B cell (primary cell): ENCODE data around the gene SPEM3. TPM values are rescaled to one million over a fixed set of nuclear protein-coding genes. Genes with fewer than 3 reads are reported as not detected.

Source experiments
- ATAC-seq: fragments of 200-7000 bp; cut with Tn5 transposase; one replicate; pipeline ENCODE4 v1.10.0; 2021; ENCODE audit warnings: low read depth, mild to moderate bottlenecking, moderate number of reproducible peaks, moderate library complexity
- CTCF ChIA-PET: fragments of 350-600 bp; sonication (Branson Sonifier 250); formaldehyde crosslinking; loops from one replicate; lab custom pipeline; 2021; ENCODE audit warnings: antibody characterized with exemption, inconsistent platforms; lab: Charles Lee
- POLR2A ChIA-PET: fragments of 350-600 bp; sonication (Branson Sonifier 250); formaldehyde crosslinking; loops from one replicate; lab custom pipeline; 2021; ENCODE audit warnings: antibody characterized with exemption; lab: Charles Lee
- DNase-seq: peaks from one replicate; pipeline ENCODE4 v3.0.0; 2013
- H2AFZ ChIP-seq: 2 replicates; pipeline ENCODE4 v1.6.1; 2012; ENCODE audit warnings: mild to moderate bottlenecking, low read depth, low read length; ENCODE audit not compliant: insufficient read depth, poor library complexity, severe bottlenecking
- H3K27ac ChIP-seq, 2 donors: 1 replicate in 1 of 2; 2 replicates in 1 of 2; pipeline ENCODE4 v1.5.1; 2012 to 2013; ENCODE audit warnings: low read length in 2 of 2, mild to moderate bottlenecking in 2 of 2, moderate library complexity in 1 of 2
- H3K27me3 ChIP-seq, 4 experiments: fragments of 200-600 bp in 1 of 4; sonication (generic) in 1 of 4; replicated peaks in 1 of 4; 1 replicate in 2 of 4; 2 replicates in 2 of 4; pipeline versions ENCODE4 v1.6.1 to v1.7.0; 2013 to 2016; ENCODE audit warnings: low read length in 3 of 4, mild to moderate bottlenecking in 2 of 4, mixed read lengths in 1 of 4, moderate library complexity in 1 of 4; ENCODE audit not compliant: insufficient read depth in 4 of 4, control insufficient read depth in 3 of 4; ENCODE audit errors: control extremely low read depth in 1 of 4
- H3K36me3 ChIP-seq, 2 experiments: replicated peaks in 1 of 2; 1 replicate in 1 of 2; 2 replicates in 1 of 2; pipeline versions ENCODE4 v1.6.1 to v1.7.1; 2013; ENCODE audit warnings: low read length in 1 of 2; ENCODE audit not compliant: insufficient read depth in 2 of 2, control insufficient read depth in 1 of 2; ENCODE audit errors: control extremely low read depth in 1 of 2, extremely low read depth in 1 of 2
- H3K4me1 ChIP-seq, 2 donors: fragments of 200-600 bp in 1 of 2; sonication (generic) in 1 of 2; 1 replicate in 1 of 2; 2 replicates in 1 of 2; pipeline versions ENCODE4 v1.5.1 to v1.6.1; 2013 to 2017; ENCODE audit warnings: low read length in 2 of 2; ENCODE audit not compliant: control insufficient read depth in 2 of 2, insufficient read depth in 2 of 2
- H3K4me2 ChIP-seq: replicated peaks from 2 replicates; pipeline ENCODE3; 2012; ENCODE audit warnings: mild to moderate bottlenecking, low read depth, low read length; ENCODE audit not compliant: poor library complexity, severe bottlenecking
- H3K4me3 ChIP-seq, 5 experiments: fragments of 200-600 bp in 1 of 5; sonication (generic) in 1 of 5; 1 replicate in 3 of 5; 2 replicates in 2 of 5; pipeline versions ENCODE4 v1.5.1 to v1.7.0; 2011 to 2016; ENCODE audit warnings: low read length in 4 of 5, mild to moderate bottlenecking in 4 of 5, low read depth in 2 of 5, control low read depth in 1 of 5, moderate library complexity in 1 of 5; ENCODE audit not compliant: insufficient read depth in 1 of 5; ENCODE audit errors: control extremely low read depth in 1 of 5, extremely low read depth in 1 of 5
- H3K79me2 ChIP-seq: fragments of 200-600 bp; sonication (generic); one replicate; pipeline ENCODE4 v1.6.0; 2016; ENCODE audit warnings: low read length; ENCODE audit not compliant: control insufficient read depth, insufficient read depth
- H3K9ac ChIP-seq: fragments of 200-600 bp; sonication (generic); 2 replicates; pipeline ENCODE4 v1.6.1; 2017; ENCODE audit warnings: mild to moderate bottlenecking, low read length, moderate library complexity
- H3K9me3 ChIP-seq, 3 donors: one replicate each; pipeline versions ENCODE4 v1.6.1 to v1.7.1; 2013; ENCODE audit warnings: low read length in 2 of 3; ENCODE audit not compliant: control insufficient read depth in 2 of 3, insufficient read depth in 1 of 3; ENCODE audit errors: control extremely low read depth in 1 of 3
- H4K20me1 ChIP-seq: 2 replicates; pipeline ENCODE4 v1.6.0; 2012; ENCODE audit warnings: mild to moderate bottlenecking, low read length; ENCODE audit not compliant: insufficient read depth, control insufficient read depth, poor library complexity, severe bottlenecking
- H3K27ac Mint-ChIP-seq: one replicate; pipeline ENCODE4 v1.8.0; 2021; ENCODE audit warnings: mixed read lengths
- H3K27me3 Mint-ChIP-seq: one replicate; pipeline ENCODE4 v1.8.0; 2021; ENCODE audit warnings: mixed read lengths
- H3K4me1 Mint-ChIP-seq: one replicate; pipeline ENCODE4 v1.8.0; 2021; ENCODE audit warnings: mixed read lengths
- H3K4me3 Mint-ChIP-seq: one replicate; pipeline ENCODE4 v1.8.0; 2021; ENCODE audit warnings: mixed read lengths
- H3K9me3 Mint-ChIP-seq: one replicate; pipeline ENCODE4 v1.8.0; 2022; ENCODE audit warnings: mixed read lengths; ENCODE audit not compliant: insufficient read depth
- CTCF ChIP-seq: fragments of 200-600 bp; IDR thresholded peaks from one replicate; pipeline ENCODE4 v1.8.0; 2022; ENCODE audit warnings: antibody characterized with exemption, mild to moderate bottlenecking
- EZH2 ChIP-seq: IDR thresholded peaks from 2 replicates; pipeline ENCODE4 v1.6.1; 2012; ENCODE audit warnings: borderline replicate concordance, low read depth, mild to moderate bottlenecking, moderate library complexity, low read length; ENCODE audit not compliant: insufficient read depth, poor library complexity, severe bottlenecking
- WGBS: methylation state at CpG from one replicate; pipeline ENCODE4 v1.1.5; 2013; ENCODE audit warnings: missing lambda C conversion rate; ENCODE audit not compliant: insufficient coverage; 5-methylcytosine and 5-hydroxymethylcytosine counted together
- intact Hi-C: fragments of 100-400 bp; cut with micrococcal nuclease; formaldehyde crosslinking; loops from one replicate; pipeline ENCODE4 v1.10.0; 2022
- polyA plus RNA-seq: library from polyadenylated mRNA; depleted of rRNA; stranded (reverse); fragments of >200 nt; gene quantifications from 2 replicates; pipeline ENCODE4 v1.2.3, GENCODE V29; 2012
- total RNA-seq, 2 donors: library from RNA; stranded (reverse); fragments of 120-200 nt in 1 of 2; gene quantifications; 1 replicate in 1 of 2; 2 replicates in 1 of 2; pipeline versions ENCODE4 v1.2.3 to v1.2.4, GENCODE V29; 2013 to 2022

The SPEM3 gene
- total and polyA plus RNA-seq, 2 donors (not counting 1 experiment from before 2014, with no cell fraction given) = not detected

- 47% methylated on average over 31 of the region's 31 CpGs for WGBS
- no peak for ATAC-seq
- peaks cover 0 to 34% (median 0%) of the 10 kb centered on the region in 3 donors for H3K9me3 ChIP-seq
- H3K36me3 ChIP-seq = no peaks in the 10 kb centered on the region
- H4K20me1 ChIP-seq = peaks cover 49% of the 10 kb centered on the region
- Mint-ChIP-seq H3K27me3 (peaks cover 37% of the 10 kb centered on the region), H3K4me1 (peaks cover 48% of the 10 kb centered on the region), H3K9me3 (no peaks in the 10 kb centered on the region), H3K27ac (no peak overlapping the region), H3K4me3 (peak overlapping the region; percentile 84)
- H3K9ac ChIP-seq = no peak overlapping the region
- H3K27ac ChIP-seq = no peak overlapping the region
- H3K4me1 ChIP-seq = peaks cover 51 to 53% of the 10 kb centered on the region in 2 donors
- ChIA-PET CTCF (interaction anchor here (0.7 to 4.2 kb wide), 31 partner anchors 8 to 250 kb away, joined by 3 to 43 read pairs (median 6); partner anchors contain the start of genes CHRNB1, MPDU1, NEURL4 and POLR2A), POLR2A (interaction anchor here (0.8 to 3.2 kb wide), 6 partner anchors 44 to 250 kb away, joined by 3 to 27 read pairs (median 3); partner anchors contain the start of genes GPS2, POLR2A, SLC35G6 and TP53)
- intact Hi-C loops = loop anchor here (5.0 kb wide), 2 partner anchors 400 to 1950 kb away; partner anchors contain the start of genes DERL2, MIS12 and SLC16A13
- TF ChIP-seq EZH2 = no peak
- no peak for TF ChIP-seq CTCF
- no peak overlapping the region for H2AFZ ChIP-seq
- H3K27me3 ChIP-seq = peaks cover 0 to 45% (median 31%) of the 10 kb centered on the region in 4 experiments
- peaks cover 27% of the 10 kb centered on the region for H3K79me2 ChIP-seq
- peak overlapping the region in 2 of 5 experiments; percentile 7 to 23 for H3K4me3 ChIP-seq
- peak overlapping the region; percentile 93 for H3K4me2 ChIP-seq
- DNase-seq = no peak
Observed at GRCh38 chr17:7437369-7437863, 8.8 kb downstream of the SPEM3 start.
